Prostate gland (tissue), 2 donors: Measurements from ENCODE around the gene ANO8.

Experiments
- CTCF ChIP-seq, 4 experiments: fragments of 200-600 bp in 2 of 4; fragments of 450-650 bp in 2 of 4; sonication (generic) in 2 of 4; IDR thresholded peaks; 1 replicate in 3 of 4; 2 replicates in 1 of 4; pipeline ENCODE4 v1.5.1; 2016 to 2019; ENCODE audit warnings: antibody characterized with exemption in 4 of 4, mild to moderate bottlenecking in 2 of 4, moderate library complexity in 2 of 4
- POLR2A ChIP-seq: fragments of 450-650 bp; IDR thresholded peaks from one replicate; pipeline ENCODE4 v1.6.1; 2016; ENCODE audit warnings: antibody characterized with exemption, mild to moderate bottlenecking

GRCh38 chr19:17281391-17282304 is 53.0 kb downstream of the ANO8 start, which contains the start of gene ANKLE1:
- no peak for TF ChIP-seq CTCF (IDR thresholded peaks at IDR 0.05)
- no peak for TF ChIP-seq POLR2A
